Caco-2 (cell line): ENCODE data around the gene AUTS2. TPM values are rescaled to one million over a fixed set of nuclear protein-coding genes. Genes with fewer than 3 reads are reported as not detected.

Source experiments
- BruUV-seq: library from RNA; stranded (reverse); fragments of 400-500 nt; replicated peaks from 2 replicates; lab custom pipeline; 2021; lab: Mats Ljungman, UMichigan
- CTCF ChIA-PET: fragments of 300-600 bp; sonication (Branson Sonifier 250); formaldehyde crosslinking; loops from one replicate; lab custom pipeline; 2022; ENCODE audit warnings: antibody characterized with exemption; lab: Charles Lee
- POLR2A ChIA-PET: fragments of 300-600 bp; sonication (Branson Sonifier 250); formaldehyde crosslinking; loops from one replicate; lab custom pipeline; 2022; ENCODE audit warnings: antibody characterized with exemption; lab: Charles Lee
- DNase-seq, 2 experiments: peaks; one replicate each; pipeline versions ENCODE4 v3.0.0 to v3.0.0-alpha.2; 2020 to 2022
- H3K27me3 ChIP-seq: replicated peaks from 2 replicates; pipeline ENCODE4 v1.6.0; 2011; ENCODE audit warnings: low read length; ENCODE audit not compliant: control insufficient read depth, insufficient read depth
- H3K36me3 ChIP-seq: 2 replicates; pipeline ENCODE4 v1.5.1; 2011; ENCODE audit warnings: low read length; ENCODE audit not compliant: control insufficient read depth, insufficient read depth
- H3K4me1 ChIP-seq: fragments of 250-450 bp; sonication (Bioruptor Pico); 2 replicates; pipeline ENCODE4 v1.5.1; 2020; ENCODE audit warnings: mild to moderate bottlenecking
- H3K4me3 ChIP-seq: 2 replicates; pipeline ENCODE4 v1.5.1; 2011; ENCODE audit warnings: low read depth, mild to moderate bottlenecking, control low read depth, low read length
- H3K9me3 ChIP-seq: fragments of 250-450 bp; sonication (Bioruptor Pico); 2 replicates; pipeline ENCODE4 v1.5.1; 2020; ENCODE audit warnings: mild to moderate bottlenecking, moderate library complexity
- H3K27ac Mint-ChIP-seq: one replicate; pipeline ENCODE4 v1.8.0; 2022; ENCODE audit warnings: mixed read lengths; ENCODE audit not compliant: unreplicated experiment
- H3K27me3 Mint-ChIP-seq: one replicate; pipeline ENCODE4 v1.8.0; 2022; ENCODE audit warnings: mixed read lengths; ENCODE audit not compliant: insufficient read depth, unreplicated experiment
- H3K36me3 Mint-ChIP-seq: one replicate; pipeline ENCODE4 v1.8.0; 2022; ENCODE audit warnings: mild to moderate bottlenecking, mixed read lengths; ENCODE audit not compliant: insufficient read depth, unreplicated experiment
- H3K4me1 Mint-ChIP-seq: one replicate; pipeline ENCODE4 v1.8.0; 2022; ENCODE audit warnings: low read depth, mixed read lengths; ENCODE audit not compliant: unreplicated experiment
- H3K4me3 Mint-ChIP-seq: one replicate; pipeline ENCODE4 v1.8.0; 2022; ENCODE audit warnings: mild to moderate bottlenecking, moderate library complexity, mixed read lengths; ENCODE audit not compliant: unreplicated experiment
- H3K9me3 Mint-ChIP-seq: one replicate; pipeline ENCODE4 v1.8.0; 2022; ENCODE audit warnings: mixed read lengths; ENCODE audit not compliant: unreplicated experiment
- CTCF ChIP-seq, 2 experiments: fragments of 200-600 bp in 1 of 2; IDR thresholded peaks; 1 replicate in 1 of 2; 2 replicates in 1 of 2; pipeline versions ENCODE4 v1.5.1 to v1.8.0; 2011 to 2022; ENCODE audit warnings: antibody characterized with exemption in 1 of 2, control low read depth in 1 of 2, inconsistent platforms in 1 of 2, low read depth in 1 of 2, low read length in 1 of 2, mild to moderate bottlenecking in 1 of 2, moderate library complexity in 1 of 2; ENCODE audit not compliant: insufficient read depth in 1 of 2, severe bottlenecking in 1 of 2, unreplicated experiment in 1 of 2
- intact Hi-C: fragments of 100-400 bp; cut with micrococcal nuclease; formaldehyde crosslinking; loops from one replicate; pipeline ENCODE4 v1.10.0; 2022; ENCODE audit not compliant: unreplicated experiment
- total RNA-seq: library from RNA; stranded (reverse); gene quantifications from 2 replicates; pipeline ENCODE4 v1.2.3, GENCODE V29; 2022

AUTS2 gene
- total RNA-seq, 1 experiment from 2014 or later: 37.1 TPM

GRCh38 chr7:70487886-70488285 lies 889.6 kb downstream of the AUTS2 start:
- CTCF ChIA-PET: no interaction called here
- no peak overlapping the region for H3K27ac Mint-ChIP-seq
- no peaks in the 10 kb centered on the region for H3K4me1 Mint-ChIP-seq
- H3K27me3 Mint-ChIP-seq: no peaks in the 10 kb centered on the region
- intact Hi-C loops: no loop called here
- POLR2A ChIA-PET: no interaction called here
- DNase-seq: no peak
- peaks cover 10% of the 10 kb centered on the region for H3K9me3 Mint-ChIP-seq
- no peak for TF ChIP-seq CTCF (IDR thresholded peaks at IDR 0.05; ENCODE audit: insufficient read depth in 1 of 2, low read depth in 1 of 2, low read length in 1 of 2, severe bottlenecking in 1 of 2, unreplicated experiment in 1 of 2)
- Histone ChIP-seq H3K9me3 (peaks cover 7% of the 10 kb centered on the region; the same call in 1 of the 2 replicates), H3K4me1 (no peaks in the 10 kb centered on the region), H3K27me3 (no peaks in the 10 kb centered on the region), H3K36me3 (no peaks in the 10 kb centered on the region; the same call in 1 of the 2 replicates), H3K4me3 (no peak overlapping the region)
- H3K36me3 Mint-ChIP-seq: no peaks in the 10 kb centered on the region
- H3K4me3 Mint-ChIP-seq: no peak overlapping the region
- BruUV-seq: no TSS peak

GRCh38 chr7:70489813-70490212 lies 891.5 kb downstream of the AUTS2 start:
- Mint-ChIP-seq H3K27ac (no peak overlapping the region), H3K27me3 (no peaks in the 10 kb centered on the region), H3K4me1 (no peaks in the 10 kb centered on the region), H3K9me3 (peaks cover 3% of the 10 kb centered on the region), H3K4me3 (no peak overlapping the region), H3K36me3 (no peaks in the 10 kb centered on the region)
- ChIA-PET CTCF (no interaction called here), POLR2A (no interaction called here)
- no peak for DNase-seq
- Histone ChIP-seq H3K9me3 (peaks cover 4% of the 10 kb centered on the region; the same call in 1 of the 2 replicates), H3K27me3 (no peaks in the 10 kb centered on the region), H3K4me1 (no peaks in the 10 kb centered on the region), H3K4me3 (no peak overlapping the region), H3K36me3 (no peaks in the 10 kb centered on the region; the same call in 1 of the 2 replicates)
- TF ChIP-seq CTCF (IDR thresholded peaks at IDR 0.05; ENCODE audit: insufficient read depth in 1 of 2, low read depth in 1 of 2, low read length in 1 of 2, severe bottlenecking in 1 of 2, unreplicated experiment in 1 of 2): no peak
- intact Hi-C loops: no loop called here
- no TSS peak for BruUV-seq

GRCh38 chr7:70492625-70493024 lies 894.4 kb downstream of the AUTS2 start:
- H3K27me3 Mint-ChIP-seq: no peaks in the 10 kb centered on the region
- TF ChIP-seq CTCF (IDR thresholded peaks at IDR 0.05; ENCODE audit: insufficient read depth in 1 of 2, low read depth in 1 of 2, low read length in 1 of 2, severe bottlenecking in 1 of 2, unreplicated experiment in 1 of 2): no peak
- CTCF ChIA-PET: no interaction called here

More at GRCh38 chr7:70492625-70493024, 894.4 kb downstream of the AUTS2 start:
- no peaks in the 10 kb centered on the region for H3K4me1 ChIP-seq
- intact Hi-C loops: no loop called here
- Mint-ChIP-seq H3K4me3 (no peak overlapping the region), H3K4me1 (no peaks in the 10 kb centered on the region), H3K36me3 (no peaks in the 10 kb centered on the region), H3K27ac (no peak overlapping the region), H3K9me3 (no peaks in the 10 kb centered on the region)
- POLR2A ChIA-PET: no interaction called here
- no peaks in the 10 kb centered on the region for H3K36me3 ChIP-seq
- no peak overlapping the region for H3K4me3 ChIP-seq
- H3K9me3 ChIP-seq: no peaks in the 10 kb centered on the region
- DNase-seq: no peak
- BruUV-seq: no TSS peak
- H3K27me3 ChIP-seq: no peaks in the 10 kb centered on the region
